22Rv1 (cell line): ENCODE measurements around the gene TMEM271.

Experiments used
- CTCF ChIP-seq: fragments of 450-650 bp; IDR thresholded peaks from 2 replicates; pipeline ENCODE4 v1.5.1; 2017; ENCODE audit warnings: mild to moderate bottlenecking
- ZFX ChIP-seq: fragments of 450-650 bp; IDR thresholded peaks from 2 replicates; pipeline ENCODE4 v1.6.1; 2017; ENCODE audit warnings: antibody characterized with exemption, borderline replicate concordance

- no peak for TF ChIP-seq CTCF
- TF ChIP-seq ZFX, result no peak
These were observed 39.6 kb downstream of the TMEM271 start for GRCh38 chr4:536351-536972.
